ENCODE results near the gene SLC16A10.

SLC16A10 gene

DNA sequence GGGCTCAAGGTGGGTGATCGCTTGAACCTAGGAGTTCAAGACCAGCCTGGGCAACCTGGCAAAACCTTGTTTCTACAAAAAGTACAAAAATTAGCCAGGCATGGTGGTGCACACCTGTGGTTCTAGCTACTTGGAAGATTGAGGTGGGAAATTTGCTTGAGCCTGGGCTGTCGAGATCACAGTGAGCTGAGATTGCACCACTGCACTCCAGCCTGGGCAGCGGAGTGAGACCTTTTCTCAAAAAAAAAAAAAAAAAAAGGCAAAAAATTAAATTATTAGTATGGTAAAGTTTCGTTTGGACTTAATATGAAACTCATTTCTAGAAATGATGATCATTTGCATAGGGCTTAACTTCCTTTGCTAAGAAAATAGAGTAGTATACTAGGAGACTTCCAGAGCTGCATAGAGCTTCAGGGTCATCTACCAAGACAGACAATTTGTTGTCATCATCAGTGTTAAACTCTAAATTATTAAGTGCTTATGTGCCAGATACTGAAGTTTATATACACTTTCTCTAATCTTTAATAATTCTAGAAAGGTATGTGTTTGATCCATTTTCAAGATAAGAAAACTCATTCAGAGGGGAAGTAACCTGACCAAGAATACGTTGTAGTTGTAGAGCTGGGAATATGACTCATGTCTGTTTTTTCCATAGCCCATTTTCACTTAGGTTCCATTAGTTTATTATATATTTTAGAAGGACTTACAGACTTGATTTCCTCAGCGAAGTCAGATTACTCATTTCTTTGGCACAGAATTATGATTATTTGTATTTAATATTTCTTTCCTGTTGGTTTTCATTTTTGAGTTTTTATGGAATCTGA lies 84.5 kb downstream of the SLC16A10 start:
- no peaks in the 10 kb centered on the region for H3K9me3 ChIP-seq (ENCODE audit: control insufficient read depth, low read length)
- WGBS, 2 experiments (ENCODE audit: insufficient coverage in 2 of 2): 83 to 100% methylated on average over 1 of the region's 6 CpGs
- H3K27ac ChIP-seq (ENCODE audit: low read depth, low read length, severe bottlenecking): no peak overlapping the region
- no peaks in the 10 kb centered on the region for H3K4me1 ChIP-seq (ENCODE audit: control insufficient read depth, insufficient read depth, low read length, poor library complexity, severe bottlenecking)
- no peaks in the 10 kb centered on the region for H3K36me3 ChIP-seq (ENCODE audit: control insufficient read depth, insufficient read depth, low read length)
- no peak overlapping the region for H3K4me3 ChIP-seq (ENCODE audit: extremely low read depth, insufficient read depth, low read length, poor library complexity, severe bottlenecking)

DNA sequence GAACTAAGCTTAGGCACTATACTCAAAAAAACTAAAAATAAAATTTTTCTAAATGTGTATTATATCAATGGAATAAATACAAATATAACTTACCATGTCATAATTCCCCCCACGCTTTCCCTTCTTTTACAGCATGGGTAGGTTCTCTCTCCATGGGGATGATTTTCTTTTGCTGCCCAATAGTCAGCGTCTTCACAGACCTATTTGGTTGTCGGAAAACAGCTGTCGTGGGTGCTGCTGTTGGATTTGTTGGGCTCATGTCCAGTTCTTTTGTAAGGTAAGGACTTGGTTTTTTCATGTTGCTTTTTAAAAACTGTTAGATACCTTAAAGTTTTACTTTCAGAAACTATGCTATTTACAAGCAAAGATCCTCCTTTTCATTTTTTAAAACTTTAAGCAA lies 85.3 kb downstream of the SLC16A10 start:
- Histone ChIP-seq H3K36me3 (ENCODE audit: control insufficient read depth, insufficient read depth, low read length) (no peaks in the 10 kb centered on the region), H3K27ac (ENCODE audit: low read depth, low read length, severe bottlenecking) (no peak overlapping the region), H3K9me3 (ENCODE audit: control insufficient read depth, low read length) (no peaks in the 10 kb centered on the region), H3K4me3 (ENCODE audit: extremely low read depth, insufficient read depth, low read length, poor library complexity, severe bottlenecking) (no peak overlapping the region), H3K4me1 (ENCODE audit: control insufficient read depth, insufficient read depth, low read length, poor library complexity, severe bottlenecking) (no peaks in the 10 kb centered on the region)
- no CpG with 5 or more reads among the region's 4 CpGs for WGBS, 2 experiments (ENCODE audit: insufficient coverage in 2 of 2)

- H3K4me3 ChIP-seq (ENCODE audit: extremely low read depth, insufficient read depth, low read length, poor library complexity, severe bottlenecking): no peak overlapping the region
- H3K4me1 ChIP-seq (ENCODE audit: control insufficient read depth, insufficient read depth, low read length, poor library complexity, severe bottlenecking): no peaks in the 10 kb centered on the region
- no peaks in the 10 kb centered on the region for H3K36me3 ChIP-seq (ENCODE audit: control insufficient read depth, insufficient read depth, low read length)
- H3K9me3 ChIP-seq (ENCODE audit: control insufficient read depth, low read length): no peaks in the 10 kb centered on the region
- no CpG with 5 or more reads among the region's 2 CpGs for WGBS, 2 experiments (ENCODE audit: insufficient coverage in 2 of 2)
- no peak overlapping the region for H3K27ac ChIP-seq (ENCODE audit: low read depth, low read length, severe bottlenecking)
These were observed 86.0 kb downstream of the SLC16A10 start for GRCh38 chr6:111173341-111173740.

DNA sequence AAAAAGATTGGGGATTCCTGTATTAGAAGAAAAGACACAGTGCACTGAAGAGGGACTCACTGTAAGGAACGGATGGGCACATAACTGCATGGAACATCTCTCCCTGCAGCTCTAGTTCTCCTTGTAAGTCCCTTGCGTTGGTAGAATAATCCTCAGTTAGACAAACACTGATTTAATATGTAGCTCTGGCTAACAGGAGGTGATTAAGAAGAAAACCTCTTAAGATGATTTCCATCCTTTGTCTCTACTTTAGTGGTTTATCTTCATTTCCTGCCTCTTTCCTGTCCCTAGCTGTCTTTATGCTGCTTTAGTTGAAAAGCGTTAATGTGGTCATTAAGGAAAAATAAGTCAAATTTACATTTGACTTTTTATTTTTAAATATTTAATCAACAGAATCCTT lies 86.6 kb downstream of the SLC16A10 start:
- Histone ChIP-seq H3K4me3 (ENCODE audit: extremely low read depth, insufficient read depth, low read length, poor library complexity, severe bottlenecking) (no peak overlapping the region), H3K27ac (ENCODE audit: low read depth, low read length, severe bottlenecking) (no peak overlapping the region)
- 57 to 92% methylated on average over 1 to 2 of the region's 3 CpGs for WGBS, 2 experiments (ENCODE audit: insufficient coverage in 2 of 2)

DNA sequence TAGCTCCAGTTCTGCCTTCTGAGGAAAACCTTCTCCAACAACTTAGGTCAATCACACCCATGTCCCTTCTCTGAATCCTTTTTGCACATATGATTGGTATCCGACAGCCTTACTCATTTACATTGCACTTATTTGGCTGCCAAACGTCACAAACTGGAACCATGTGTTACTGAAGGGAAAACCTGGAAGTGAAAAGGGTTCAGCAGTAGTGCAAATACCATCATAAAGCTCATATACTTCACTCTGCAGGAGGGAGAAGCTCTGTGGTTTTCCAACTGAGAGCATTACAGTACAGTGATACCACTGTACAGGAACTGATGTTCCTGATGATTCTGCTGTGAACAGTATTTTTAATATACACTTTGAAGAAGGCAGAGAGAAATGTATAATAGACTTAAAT lies 87.8 kb downstream of the SLC16A10 start:
- no peak overlapping the region for H3K27ac ChIP-seq (ENCODE audit: low read depth, low read length, severe bottlenecking)
- H3K4me1 ChIP-seq (ENCODE audit: control insufficient read depth, insufficient read depth, low read length, poor library complexity, severe bottlenecking): no peaks in the 10 kb centered on the region
- WGBS, 2 experiments (ENCODE audit: insufficient coverage in 2 of 2): 100% methylated on average over 1 of the region's 2 CpGs; no CpG with 5 or more reads in 1 of the 2 experiments
- H3K36me3 ChIP-seq (ENCODE audit: control insufficient read depth, insufficient read depth, low read length): no peaks in the 10 kb centered on the region
- no peak overlapping the region for H3K4me3 ChIP-seq (ENCODE audit: extremely low read depth, insufficient read depth, low read length, poor library complexity, severe bottlenecking)
- H3K9me3 ChIP-seq (ENCODE audit: control insufficient read depth, low read length): no peaks in the 10 kb centered on the region

More for the DNA sequence above, 86.6 kb downstream of the SLC16A10 start:
- Histone ChIP-seq H3K4me1 (ENCODE audit: control insufficient read depth, insufficient read depth, low read length, poor library complexity, severe bottlenecking) (no peaks in the 10 kb centered on the region), H3K9me3 (ENCODE audit: control insufficient read depth, low read length) (no peaks in the 10 kb centered on the region), H3K36me3 (ENCODE audit: control insufficient read depth, insufficient read depth, low read length) (no peaks in the 10 kb centered on the region)

- Histone ChIP-seq H3K9me3 (ENCODE audit: control insufficient read depth, low read length) (no peaks in the 10 kb centered on the region), H3K36me3 (ENCODE audit: control insufficient read depth, insufficient read depth, low read length) (no peaks in the 10 kb centered on the region), H3K4me3 (ENCODE audit: extremely low read depth, insufficient read depth, low read length, poor library complexity, severe bottlenecking) (no peak overlapping the region), H3K27ac (ENCODE audit: low read depth, low read length, severe bottlenecking) (no peak overlapping the region), H3K4me1 (ENCODE audit: control insufficient read depth, insufficient read depth, low read length, poor library complexity, severe bottlenecking) (no peaks in the 10 kb centered on the region)
- WGBS, 2 experiments (ENCODE audit: insufficient coverage in 2 of 2): no CpG with 5 or more reads among the region's 2 CpGs
These were observed 88.9 kb downstream of the SLC16A10 start for GRCh38 chr6:111176038-111176759.

- H3K4me3 ChIP-seq (ENCODE audit: extremely low read depth, insufficient read depth, low read length, poor library complexity, severe bottlenecking): no peak overlapping the region
- no peaks in the 10 kb centered on the region for H3K4me1 ChIP-seq (ENCODE audit: control insufficient read depth, insufficient read depth, low read length, poor library complexity, severe bottlenecking)
- H3K36me3 ChIP-seq (ENCODE audit: control insufficient read depth, insufficient read depth, low read length): no peaks in the 10 kb centered on the region
- H3K9me3 ChIP-seq (ENCODE audit: control insufficient read depth, low read length): no peaks in the 10 kb centered on the region
- 100% methylated on average over 1 of the region's 2 CpGs; no CpG with 5 or more reads in 1 of the 2 experiments for WGBS, 2 experiments (ENCODE audit: insufficient coverage in 2 of 2)
- no peak overlapping the region for H3K27ac ChIP-seq (ENCODE audit: low read depth, low read length, severe bottlenecking)
These were observed 89.4 kb downstream of the SLC16A10 start for GRCh38 chr6:111176760-111177099.

GRCh38 chr6:111177131-111177530 lies 89.8 kb downstream of the SLC16A10 start:
- no peaks in the 10 kb centered on the region for H3K4me1 ChIP-seq (ENCODE audit: control insufficient read depth, insufficient read depth, low read length, poor library complexity, severe bottlenecking)
- no peak overlapping the region for H3K27ac ChIP-seq (ENCODE audit: low read depth, low read length, severe bottlenecking)
- H3K4me3 ChIP-seq (ENCODE audit: extremely low read depth, insufficient read depth, low read length, poor library complexity, severe bottlenecking): no peak overlapping the region
- no peaks in the 10 kb centered on the region for H3K9me3 ChIP-seq (ENCODE audit: control insufficient read depth, low read length)
- WGBS, 2 experiments (ENCODE audit: insufficient coverage in 2 of 2): 88 to 92% methylated on average over 5 of the region's 6 CpGs
- no peaks in the 10 kb centered on the region for H3K36me3 ChIP-seq (ENCODE audit: control insufficient read depth, insufficient read depth, low read length)

DNA sequence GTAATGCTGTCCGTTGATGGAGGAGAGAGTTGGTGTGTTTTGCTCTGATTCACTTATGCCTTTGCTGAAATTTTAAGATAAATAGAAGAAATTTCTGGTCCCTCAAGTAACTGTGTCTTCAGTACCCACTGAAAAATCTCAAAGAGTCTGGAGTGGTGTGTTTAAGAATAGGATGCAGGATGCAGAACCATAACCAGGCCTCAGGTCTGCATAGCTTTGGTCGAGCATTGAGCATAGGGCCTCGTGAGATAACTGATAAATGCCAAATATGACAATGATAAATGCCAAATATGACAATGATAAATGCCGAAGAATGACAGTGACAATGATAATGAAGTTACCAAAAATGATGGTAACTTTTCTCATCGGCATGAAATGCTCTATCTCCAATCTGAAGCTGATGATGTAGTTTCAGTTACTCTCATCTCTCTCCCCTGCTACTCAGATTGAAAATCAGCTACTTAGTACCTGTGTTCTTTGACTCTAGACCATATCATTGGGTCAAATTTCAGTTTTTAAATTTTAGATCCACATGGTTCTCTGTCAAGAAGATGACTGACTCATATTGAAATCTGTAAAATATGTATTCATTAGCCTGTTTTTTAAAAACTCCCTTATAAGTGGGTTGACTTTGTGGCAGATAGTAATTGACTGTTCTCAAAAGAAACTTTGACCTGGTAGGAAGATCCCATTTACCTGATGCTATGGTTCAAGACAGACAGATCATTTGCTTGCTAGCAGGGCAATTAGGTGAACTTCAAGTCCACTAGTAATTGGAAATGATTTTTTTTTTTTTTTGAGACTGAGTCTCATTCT lies 96.6 kb downstream of the SLC16A10 start:
- 66 to 91% methylated on average over 4 of the region's 5 CpGs for WGBS, 2 experiments (ENCODE audit: insufficient coverage in 2 of 2)
- Histone ChIP-seq H3K27ac (ENCODE audit: low read depth, low read length, severe bottlenecking) (no peak overlapping the region), H3K4me3 (ENCODE audit: extremely low read depth, insufficient read depth, low read length, poor library complexity, severe bottlenecking) (no peak overlapping the region), H3K9me3 (ENCODE audit: control insufficient read depth, low read length) (no peaks in the 10 kb centered on the region), H3K4me1 (ENCODE audit: control insufficient read depth, insufficient read depth, low read length, poor library complexity, severe bottlenecking) (no peaks in the 10 kb centered on the region), H3K36me3 (ENCODE audit: control insufficient read depth, insufficient read depth, low read length) (no peaks in the 10 kb centered on the region)

- 85 to 89% methylated on average over 3 to 6 of the region's 6 CpGs for WGBS, 2 experiments (ENCODE audit: insufficient coverage in 2 of 2)
- Histone ChIP-seq H3K4me1 (ENCODE audit: control insufficient read depth, insufficient read depth, low read length, poor library complexity, severe bottlenecking) (no peaks in the 10 kb centered on the region), H3K27ac (ENCODE audit: low read depth, low read length, severe bottlenecking) (no peak overlapping the region), H3K4me3 (ENCODE audit: extremely low read depth, insufficient read depth, low read length, poor library complexity, severe bottlenecking) (no peak overlapping the region), H3K9me3 (ENCODE audit: control insufficient read depth, low read length) (no peaks in the 10 kb centered on the region), H3K36me3 (ENCODE audit: control insufficient read depth, insufficient read depth, low read length) (no peaks in the 10 kb centered on the region)
These were observed 97.7 kb downstream of the SLC16A10 start for GRCh38 chr6:111184827-111185532.

Measured in mesodermal cell (in vitro differentiated cells).